MCF 10A (cell line): ENCODE data around the gene PTPN3. TPM values are rescaled to one million over a fixed set of nuclear protein-coding genes. Genes with fewer than 3 reads are reported as not detected.
"Not testable (repeated sequence)": the region's sequence is repeated elsewhere in the genome, so short reads cannot be mapped to it uniquely, and the experiment has no call there.

Experiments
- BruUV-seq: library from RNA; stranded (reverse); fragments of 400-500 nt; replicated peaks from 2 replicates; lab custom pipeline; 2021; lab: Mats Ljungman, UMichigan
- CTCF ChIA-PET: fragments of 300-600 bp; sonication (Branson Sonifier 250); formaldehyde crosslinking; extraction: SDS; loops from one replicate; lab custom pipeline; 2021; ENCODE audit warnings: antibody characterized with exemption, inconsistent platforms; lab: Yijun Ruan, JAX
- POLR2A ChIA-PET: fragments of 300-600, 350-650 bp; sonication (Branson Sonifier 250); formaldehyde crosslinking; extraction: SDS; loops from one replicate; lab custom pipeline; 2020; ENCODE audit warnings: antibody characterized with exemption, inconsistent platforms; lab: Yijun Ruan, JAX
- DNase-seq: peaks from one replicate; pipeline ENCODE4 v3.0.0-alpha.2; 2018; ENCODE audit not compliant: unreplicated experiment
- H3K27ac Mint-ChIP-seq: one replicate; pipeline ENCODE4 v1.8.0; 2022; ENCODE audit warnings: mild to moderate bottlenecking, low read depth, mixed read lengths; ENCODE audit not compliant: unreplicated experiment
- H3K27me3 Mint-ChIP-seq: one replicate; pipeline ENCODE4 v1.8.0; 2022; ENCODE audit warnings: mixed read lengths; ENCODE audit not compliant: insufficient read depth, unreplicated experiment
- H3K36me3 Mint-ChIP-seq: one replicate; pipeline ENCODE4 v1.8.0; 2022; ENCODE audit warnings: mild to moderate bottlenecking, moderate library complexity, mixed read lengths; ENCODE audit not compliant: insufficient read depth, unreplicated experiment
- H3K4me1 Mint-ChIP-seq: one replicate; pipeline ENCODE4 v1.8.0; 2022; ENCODE audit warnings: mixed read lengths; ENCODE audit not compliant: insufficient read depth, unreplicated experiment
- H3K4me3 Mint-ChIP-seq: one replicate; pipeline ENCODE4 v1.8.0; 2022; ENCODE audit warnings: mild to moderate bottlenecking, moderate library complexity, mixed read lengths; ENCODE audit not compliant: unreplicated experiment
- H3K9me3 Mint-ChIP-seq: one replicate; pipeline ENCODE4 v1.8.0; 2022; ENCODE audit warnings: mixed read lengths; ENCODE audit not compliant: unreplicated experiment
- intact Hi-C: fragments of 100-400 bp; cut with micrococcal nuclease; formaldehyde crosslinking; loops from 2 replicates; pipeline ENCODE4 v1.14.1; 2022
- total RNA-seq: library from RNA; stranded (reverse); gene quantifications from 2 replicates; pipeline ENCODE4 v1.2.3, GENCODE V29; 2022
- TF ChIP-seq, protein P1 (sequence below): fragments of 200-600 bp; IDR thresholded peaks from one replicate; pipeline ENCODE4 v1.8.0; 2022; ENCODE audit warnings: antibody characterized with exemption, mild to moderate bottlenecking; ENCODE audit not compliant: unreplicated experiment

The PTPN3 gene
- total RNA-seq, 1 experiment from 2014 or later, result 6.9 TPM

GRCh38 chr9:109360771-109361170 is 137.3 kb downstream of the PTPN3 start:
- BruUV-seq, result no TSS peak
- ChIA-PET CTCF (interaction anchor here (2.0 kb wide), 1 partner anchor 15 kb away, joined by 7 read pairs; no protein-coding TSS in a partner anchor), POLR2A (interaction anchor here (0.6 kb wide), 1 partner anchor 519 kb away, joined by 4 read pairs; no protein-coding TSS in a partner anchor)
- intact Hi-C loops, result no loop called here
- Mint-ChIP-seq H3K27ac (no peak overlapping the region), H3K36me3 (no peaks in the 10 kb centered on the region), H3K9me3 (no peaks in the 10 kb centered on the region), H3K4me1 (no peaks in the 10 kb centered on the region), H3K27me3 (no peaks in the 10 kb centered on the region), H3K4me3 (no peak overlapping the region)
- DNase-seq, result no peak
- TF ChIP-seq, protein P1, sequence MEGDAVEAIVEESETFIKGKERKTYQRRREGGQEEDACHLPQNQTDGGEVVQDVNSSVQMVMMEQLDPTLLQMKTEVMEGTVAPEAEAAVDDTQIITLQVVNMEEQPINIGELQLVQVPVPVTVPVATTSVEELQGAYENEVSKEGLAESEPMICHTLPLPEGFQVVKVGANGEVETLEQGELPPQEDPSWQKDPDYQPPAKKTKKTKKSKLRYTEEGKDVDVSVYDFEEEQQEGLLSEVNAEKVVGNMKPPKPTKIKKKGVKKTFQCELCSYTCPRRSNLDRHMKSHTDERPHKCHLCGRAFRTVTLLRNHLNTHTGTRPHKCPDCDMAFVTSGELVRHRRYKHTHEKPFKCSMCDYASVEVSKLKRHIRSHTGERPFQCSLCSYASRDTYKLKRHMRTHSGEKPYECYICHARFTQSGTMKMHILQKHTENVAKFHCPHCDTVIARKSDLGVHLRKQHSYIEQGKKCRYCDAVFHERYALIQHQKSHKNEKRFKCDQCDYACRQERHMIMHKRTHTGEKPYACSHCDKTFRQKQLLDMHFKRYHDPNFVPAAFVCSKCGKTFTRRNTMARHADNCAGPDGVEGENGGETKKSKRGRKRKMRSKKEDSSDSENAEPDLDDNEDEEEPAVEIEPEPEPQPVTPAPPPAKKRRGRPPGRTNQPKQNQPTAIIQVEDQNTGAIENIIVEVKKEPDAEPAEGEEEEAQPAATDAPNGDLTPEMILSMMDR, result no peak

- H3K27ac Mint-ChIP-seq, H3K36me3 Mint-ChIP-seq, H3K9me3 Mint-ChIP-seq, intact Hi-C loops, H3K4me1 Mint-ChIP-seq, H3K4me3 Mint-ChIP-seq, DNase-seq, BruUV-seq, H3K27me3 Mint-ChIP-seq: not testable (repeated sequence)
- ChIA-PET CTCF (interaction anchor here (0.6 to 2.0 kb wide), 3 partner anchors 13 to 731 kb away, joined by 3 to 7 read pairs (median 4); no protein-coding TSS in a partner anchor), POLR2A (interaction anchor here (1.5 kb wide), 1 partner anchor 8 kb away, joined by 3 read pairs; no protein-coding TSS in a partner anchor)
Observed at GRCh38 chr9:109358968-109359603, 139.0 kb downstream of the PTPN3 start.

DNA sequence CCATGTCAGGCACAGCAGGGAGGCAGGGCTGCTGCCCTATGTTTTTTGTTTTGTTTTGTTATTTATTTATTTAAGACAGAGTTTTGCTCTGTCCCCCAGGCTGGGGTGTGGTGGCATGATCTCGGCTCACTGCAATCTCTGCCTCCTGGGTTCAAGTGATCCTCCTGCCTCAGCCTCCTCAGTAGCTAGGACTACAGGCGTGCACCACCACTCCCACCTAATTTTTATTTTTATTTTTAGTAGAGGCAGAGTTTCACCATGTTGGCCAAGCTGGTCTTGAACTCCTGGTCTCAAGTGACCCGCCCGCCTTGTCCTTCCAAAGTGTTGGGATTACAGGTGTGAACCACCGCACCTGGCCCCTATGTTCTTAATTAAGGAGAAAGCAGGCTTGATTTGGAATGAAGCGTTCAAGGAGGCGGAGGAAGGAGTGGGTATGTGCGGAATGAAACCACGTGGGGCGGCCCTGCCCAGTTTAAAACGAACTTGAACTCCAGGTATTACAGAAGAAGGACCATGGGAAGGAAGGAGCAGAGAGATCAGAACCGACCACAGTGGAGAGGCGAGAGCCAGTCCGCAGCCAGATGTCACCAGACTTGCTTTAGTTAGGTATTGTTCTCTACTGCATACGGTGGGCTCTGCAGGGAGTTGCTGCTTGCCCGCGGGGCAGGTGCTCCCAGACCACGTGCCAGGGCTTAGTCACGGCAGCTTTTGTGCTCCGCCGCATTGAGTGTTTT is 142.4 kb downstream of the PTPN3 start:
- Mint-ChIP-seq H3K27ac (no peak overlapping the region), H3K27me3 (no peaks in the 10 kb centered on the region), H3K4me1 (no peaks in the 10 kb centered on the region), H3K9me3 (no peaks in the 10 kb centered on the region), H3K36me3 (peaks cover 3% of the 10 kb centered on the region), H3K4me3 (no peak overlapping the region)
- intact Hi-C loops, result no loop called here
- ChIA-PET POLR2A (interaction anchor here (1.2 kb wide), 1 partner anchor 11 kb away, joined by 3 read pairs; no protein-coding TSS in a partner anchor), CTCF (interaction anchor here (0.6 to 0.7 kb wide), 2 partner anchors 53 to 284 kb away, joined by 3 read pairs; no protein-coding TSS in a partner anchor)
- DNase-seq, result no peak
- no TSS peak for BruUV-seq
- TF ChIP-seq, protein P1, result no peak

DNA sequence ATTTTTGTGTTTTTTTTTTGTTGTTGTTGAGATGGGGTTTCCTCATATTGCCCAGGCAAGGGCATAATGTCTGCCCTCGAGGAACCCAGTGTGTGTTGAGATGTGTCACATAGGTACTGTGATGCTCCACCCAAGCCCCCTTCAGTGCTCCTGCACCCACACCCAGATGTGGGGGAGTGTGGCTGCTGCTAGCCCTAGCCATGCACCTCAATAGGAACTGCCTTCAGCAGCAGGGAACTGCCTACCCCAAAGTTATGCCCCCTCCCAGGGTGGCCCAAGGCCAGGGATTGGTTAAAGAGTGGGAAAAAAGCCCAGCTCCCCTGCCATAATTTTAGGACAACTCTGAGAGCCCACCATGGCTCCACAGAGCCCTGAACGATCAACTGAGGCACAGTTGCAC is 143.9 kb downstream of the PTPN3 start:
- no TSS peak for BruUV-seq
- Mint-ChIP-seq H3K9me3 (no peaks in the 10 kb centered on the region), H3K4me1 (peaks cover 7% of the 10 kb centered on the region), H3K4me3 (no peak overlapping the region), H3K27ac (no peak overlapping the region), H3K36me3 (peaks cover 6% of the 10 kb centered on the region), H3K27me3 (no peaks in the 10 kb centered on the region)
- POLR2A ChIA-PET, result no interaction called here
- DNase-seq, result no peak
- CTCF ChIA-PET, result no interaction called here
- intact Hi-C loops, result no loop called here
- TF ChIP-seq, protein P1, result no peak
